Measurements from ENCODE around the gene KLC3. TPM values are rescaled to one million over a fixed set of nuclear protein-coding genes. Genes with fewer than 3 reads are reported as not detected.

The KLC3 gene
- 1.8 TPM for total RNA-seq

GRCh38 chr19:45340232-45340898, at the start of gene KLC3:
Gene KLC3 (plus strand): TSS chr19:45340750. CDS start chr19:45345542, 4,792 bp downstream.

GRCh38 chr19:45322744-45323281, 17.7 kb upstream of the KLC3 start, which contains the start of gene CKM:
Gene CKM (minus strand): TSS chr19:45322875. CDS start chr19:45319713, 3,162 bp downstream.

GRCh38 chr19:45370410-45371204, 30.1 kb downstream of the KLC3 start, which contains the start of gene ERCC2:
Gene ERCC2 (minus strand): TSS chr19:45370573. CDS start chr19:45370540, 33 bp downstream.

Other genes starting within 250 kb of the KLC3 start
- gene PPP1R37, start 247.6 kb upstream of the KLC3 start, total RNA-seq: 21.0 TPM
- gene NKPD1, start 179.8 kb upstream of the KLC3 start, total RNA-seq: 0.69 TPM
- 7.2 TPM for gene TRAPPC6A, start 162.5 kb upstream of the KLC3 start, total RNA-seq
- 4.4 TPM for gene BLOC1S3, start 162.0 kb upstream of the KLC3 start, total RNA-seq
- 0.23 TPM for gene EXOC3L2, start 95.3 kb upstream of the KLC3 start, total RNA-seq
- gene MARK4, start 89.5 kb upstream of the KLC3 start, total RNA-seq: 39.2 TPM
- not detected for gene CKM, start 17.9 kb upstream of the KLC3 start, total RNA-seq
- 23.3 TPM for gene ERCC2, start 29.8 kb downstream of the KLC3 start, total RNA-seq
- 0.46 TPM for gene PPP1R13L, start 64.3 kb downstream of the KLC3 start, total RNA-seq
- gene POLR1G, start 65.9 kb downstream of the KLC3 start, total RNA-seq: 6.5 TPM
- 41.3 TPM for gene ERCC1, start 83.2 kb downstream of the KLC3 start, total RNA-seq
- gene FOSB, start 127.2 kb downstream of the KLC3 start, total RNA-seq: 4.4 TPM
- 59.1 TPM for gene RTN2, start 156.3 kb downstream of the KLC3 start, total RNA-seq
- gene PPM1N, start 157.7 kb downstream of the KLC3 start, total RNA-seq: 1.2 TPM
- 15.7 TPM for gene VASP, start 166.7 kb downstream of the KLC3 start, total RNA-seq
- gene OPA3, start 244.1 kb downstream of the KLC3 start, total RNA-seq: 4.8 TPM

Data from diencephalon (tissue), 1 donor.